ENCODE results near the gene POMC. TPM values are rescaled to one million over a fixed set of nuclear protein-coding genes. Genes with fewer than 3 reads are reported as not detected.
A peak's percentile ranks its signal among the peaks of the same experiment; 100 is the strongest.

Gene POMC
- total RNA-seq, 1 experiment from 2014 or later, result 1.6 TPM

GRCh38 chr2:25146896-25147295 is 21.5 kb downstream of the POMC start:
- DNase-seq, result no peak
- H2AK5ac ChIP-seq (ENCODE audit: insufficient read length, low read length), result no peak overlapping the region
- no peak overlapping the region for H3K23ac ChIP-seq (ENCODE audit: insufficient read length, low read depth, low read length)
- H2AFZ ChIP-seq (ENCODE audit: low read length), result no peak overlapping the region
- no peaks in the 10 kb centered on the region for H3K4me1 ChIP-seq (ENCODE audit: insufficient read depth, low read length)
- H3K4ac ChIP-seq (ENCODE audit: low read depth, low read length), result no peak overlapping the region
- H4K8ac ChIP-seq (replicated peaks; ENCODE audit: insufficient read length, low read depth, low read length), result no peak overlapping the region
- no peak overlapping the region for H3K56ac ChIP-seq (ENCODE audit: insufficient read length, low read depth, low read length)
- no peak overlapping the region for H3K4me3 Mint-ChIP-seq
- H3K27me3 Mint-ChIP-seq (ENCODE audit: low read depth), result no peaks in the 10 kb centered on the region
- H3K14ac ChIP-seq (ENCODE audit: insufficient read depth, low read length), result no peak overlapping the region
- no peak for TF ChIP-seq CTCF (conservative IDR thresholded peaks at IDR 0.05)
- WGBS (ENCODE audit: extremely low coverage, insufficient read length, low lambda C conversion rate), result no CpG with 5 or more reads among the region's 10 CpGs
- H3K27ac Mint-ChIP-seq, result peak overlapping the region in 1 of 3 experiments; percentile 11; a peak in 1 of 7 replicates
- no peak overlapping the region for H4K5ac ChIP-seq (ENCODE audit: insufficient read length, low read depth, low read length)
- no peak overlapping the region for H3K27ac ChIP-seq (ENCODE audit: insufficient read length, low read depth, low read length)
- peaks cover 0 to 15% (median 6%) of the 10 kb centered on the region in 3 experiments; a peak in 5 of 7 replicates for H3K36me3 Mint-ChIP-seq (ENCODE audit: insufficient read depth in 1 of 3, low read depth in 3 of 3)
- no peak overlapping the region for H3K9ac ChIP-seq (ENCODE audit: extremely low read depth, insufficient read length, low read length)
- H4K91ac ChIP-seq (ENCODE audit: insufficient read length, low read depth, low read length), result no peak overlapping the region
- H2BK120ac ChIP-seq (ENCODE audit: low read depth, low read length, poor library complexity, severe bottlenecking), result no peak overlapping the region
- H3K9me3 Mint-ChIP-seq, result no peaks in the 10 kb centered on the region
- H3K18ac ChIP-seq (ENCODE audit: insufficient read length, low read depth, low read length), result no peak overlapping the region
- no peaks in the 10 kb centered on the region for H4K20me1 ChIP-seq (ENCODE audit: control insufficient read depth, insufficient read depth, insufficient read length)
- no peaks in the 10 kb centered on the region for H3K79me1 ChIP-seq (ENCODE audit: insufficient read depth, low read depth, low read length, poor library complexity, severe bottlenecking)
- no peaks in the 10 kb centered on the region for H3K9me3 ChIP-seq (ENCODE audit: control insufficient read depth, low read depth, low read length)
- no peak overlapping the region for H2BK5ac ChIP-seq (ENCODE audit: insufficient read length, low read length)
- no peaks in the 10 kb centered on the region for H3K23me2 ChIP-seq (ENCODE audit: insufficient read length, low read depth, low read length, poor library complexity, severe bottlenecking)
- no peak overlapping the region for H3K4me2 ChIP-seq (ENCODE audit: insufficient read depth, insufficient read length, low read length)
- H2BK15ac ChIP-seq (ENCODE audit: low read depth, low read length), result no peak overlapping the region
- no peak overlapping the region for H3T11ph ChIP-seq (ENCODE audit: low read length)
- H3K79me2 ChIP-seq (ENCODE audit: insufficient read depth, low read length), result no peaks in the 10 kb centered on the region
- no peaks in the 10 kb centered on the region for H3K4me1 Mint-ChIP-seq
- H2BK12ac ChIP-seq (ENCODE audit: insufficient read length, low read depth, low read length), result no peak overlapping the region
- H3K27me3 ChIP-seq (ENCODE audit: insufficient read depth, low read length), result no peaks in the 10 kb centered on the region
- H2BK20ac ChIP-seq (ENCODE audit: low read depth, low read length, poor library complexity, severe bottlenecking), result no peak overlapping the region
